Neural progenitor cell (in vitro differentiated cells): Measurements from ENCODE around the gene USP32. TPM values are rescaled to one million over a fixed set of nuclear protein-coding genes. Genes with fewer than 3 reads are reported as not detected.

Source experiments
- DNase-seq: peaks from one replicate; pipeline ENCODE4 v3.0.0-alpha.2; 2016; ENCODE audit warnings: low spot score
- H2AFZ ChIP-seq: fragments of 200-600 bp; sonication (generic); replicated peaks from 2 replicates; pipeline ENCODE4 v1.6.1; 2016; ENCODE audit warnings: antibody characterized with exemption
- H3F3A ChIP-seq: fragments of 200-600 bp; sonication (generic); 2 replicates; pipeline ENCODE4 v1.6.1; 2016; ENCODE audit warnings: antibody characterized with exemption, low read depth
- H3K27ac ChIP-seq: fragments of 200-600 bp; sonication (generic); 2 replicates; pipeline ENCODE4 v1.5.1; 2016; ENCODE audit warnings: mild to moderate bottlenecking
- H3K27me3 ChIP-seq: fragments of 200-600 bp; sonication (generic); 2 replicates; pipeline ENCODE4 v1.6.1; 2016; ENCODE audit warnings: mild to moderate bottlenecking, moderate library complexity
- H3K36me3 ChIP-seq: fragments of 200-600 bp; sonication (generic); 2 replicates; pipeline ENCODE4 v1.5.1; 2016
- H3K4me1 ChIP-seq: fragments of 200-600 bp; sonication (generic); 2 replicates; pipeline ENCODE4 v1.6.1; 2016; ENCODE audit warnings: mixed run types
- H3K4me2 ChIP-seq: fragments of 200-600 bp; sonication (generic); 2 replicates; pipeline ENCODE4 v1.6.1; 2016
- H3K4me3 ChIP-seq: fragments of 200-600 bp; sonication (generic); 2 replicates; pipeline ENCODE4 v1.5.1; 2016
- H3K79me2 ChIP-seq: fragments of 200-600 bp; sonication (generic); 2 replicates; pipeline ENCODE4 v1.6.1; 2016; ENCODE audit warnings: low read depth
- H3K9ac ChIP-seq: fragments of 200-600 bp; sonication (generic); 2 replicates; pipeline ENCODE4 v1.6.1; 2016
- H3K9me3 ChIP-seq: fragments of 200-600 bp; sonication (generic); 2 replicates; pipeline ENCODE4 v1.5.1; 2016; ENCODE audit warnings: low read depth
- H4K20me1 ChIP-seq: fragments of 200-600 bp; sonication (generic); 2 replicates; pipeline ENCODE4 v1.6.1; 2016; ENCODE audit warnings: low read depth
- H3K27ac Mint-ChIP-seq: 3 replicates; pipeline ENCODE4 v1.8.0; 2021; ENCODE audit warnings: mixed read lengths
- H3K27me3 Mint-ChIP-seq: 2 replicates; pipeline ENCODE4 v1.8.0; 2022; ENCODE audit warnings: low read depth, mild to moderate bottlenecking, inconsistent platforms, moderate library complexity, mixed read lengths; ENCODE audit not compliant: insufficient read depth
- H3K36me3 Mint-ChIP-seq: 3 replicates; pipeline ENCODE4 v1.8.0; 2021; ENCODE audit warnings: mixed read lengths
- H3K4me1 Mint-ChIP-seq: 3 replicates; pipeline ENCODE4 v1.8.0; 2021; ENCODE audit warnings: mixed read lengths
- H3K4me3 Mint-ChIP-seq: 3 replicates; pipeline ENCODE4 v1.8.0; 2021; ENCODE audit warnings: mild to moderate bottlenecking, moderate library complexity, mixed read lengths
- H3K9me3 Mint-ChIP-seq: 3 replicates; pipeline ENCODE4 v1.8.0; 2020; ENCODE audit warnings: mixed read lengths
- CTCF ChIP-seq: fragments of 200-600 bp; sonication (generic); IDR thresholded peaks from 2 replicates; pipeline ENCODE4 v1.5.1; 2017; ENCODE audit warnings: antibody characterized with exemption, mild to moderate bottlenecking
- EZH2 ChIP-seq: fragments of 200-600 bp; sonication (generic); IDR thresholded peaks from 2 replicates; pipeline ENCODE4 v1.6.1; 2017; ENCODE audit warnings: antibody characterized with exemption, mild to moderate bottlenecking, moderate library complexity
- EZH2phosphoT487 ChIP-seq: fragments of 200-600 bp; sonication (generic); IDR thresholded peaks from 2 replicates; pipeline ENCODE4 v1.6.1; 2017; ENCODE audit warnings: antibody characterized with exemption
- total RNA-seq: library from RNA; depleted of rRNA; stranded (reverse); fragments of >200 nt; gene quantifications from 2 replicates; pipeline ENCODE4 v1.2.3, GENCODE V29; 2015; ENCODE audit warnings: low replicate concordance

Gene USP32
- total RNA-seq, 1 donor from 2014 or later, result 45.0 TPM

GRCh38 chr17:60304502-60304901 is 87.4 kb downstream of the USP32 start:
- Histone ChIP-seq H3K4me1 (peaks cover 12% of the 10 kb centered on the region), H3K36me3 (no peaks in the 10 kb centered on the region), H3K9ac (no peak overlapping the region), H4K20me1 (peaks cover 12% of the 10 kb centered on the region), H2AFZ (no peak overlapping the region), H3K9me3 (no peaks in the 10 kb centered on the region), H3K79me2 (peaks cover 64% of the 10 kb centered on the region), H3K27me3 (no peaks in the 10 kb centered on the region), H3F3A (peaks cover 10% of the 10 kb centered on the region), H3K27ac (no peak overlapping the region), H3K4me2 (no peak overlapping the region), H3K4me3 (no peak overlapping the region)
- Mint-ChIP-seq H3K9me3 (no peaks in the 10 kb centered on the region), H3K27me3 (peaks cover under 1% of the 10 kb centered on the region), H3K4me1 (no peaks in the 10 kb centered on the region), H3K36me3 (peaks cover 15% of the 10 kb centered on the region), H3K27ac (no peak overlapping the region), H3K4me3 (no peak overlapping the region)
- no peak for DNase-seq
- TF ChIP-seq EZH2, result no peak
- TF ChIP-seq CTCF, result no peak
- TF ChIP-seq EZH2phosphoT487, result no peak

- Mint-ChIP-seq H3K27ac (no peak overlapping the region), H3K9me3 (no peaks in the 10 kb centered on the region), H3K27me3 (no peaks in the 10 kb centered on the region), H3K36me3 (peaks cover 15% of the 10 kb centered on the region), H3K4me3 (no peak overlapping the region), H3K4me1 (no peaks in the 10 kb centered on the region)
- no peak overlapping the region for H3K4me3 ChIP-seq
- no peak overlapping the region for H2AFZ ChIP-seq
- no peaks in the 10 kb centered on the region for H3K36me3 ChIP-seq
- H3K4me2 ChIP-seq, result no peak overlapping the region
- DNase-seq, result no peak
- no peak overlapping the region for H3K9ac ChIP-seq
- peaks cover 12% of the 10 kb centered on the region for H3K4me1 ChIP-seq
- no peaks in the 10 kb centered on the region for H3K9me3 ChIP-seq
- H3F3A ChIP-seq, result peaks cover 5% of the 10 kb centered on the region
- no peak overlapping the region for H3K27ac ChIP-seq
- TF ChIP-seq EZH2 (no peak), EZH2phosphoT487 (no peak), CTCF (no peak)
- H3K27me3 ChIP-seq, result no peaks in the 10 kb centered on the region
- H4K20me1 ChIP-seq, result peaks cover 12% of the 10 kb centered on the region
- H3K79me2 ChIP-seq, result peaks cover 54% of the 10 kb centered on the region
These were observed 88.4 kb downstream of the USP32 start for GRCh38 chr17:60303406-60304099.

GRCh38 chr17:60301649-60302048 is 90.3 kb downstream of the USP32 start:
- no peak overlapping the region for H2AFZ ChIP-seq
- no peaks in the 10 kb centered on the region for H4K20me1 ChIP-seq
- Mint-ChIP-seq H3K27ac (no peak overlapping the region), H3K4me3 (no peak overlapping the region), H3K9me3 (no peaks in the 10 kb centered on the region), H3K36me3 (peaks cover 3% of the 10 kb centered on the region), H3K4me1 (no peaks in the 10 kb centered on the region), H3K27me3 (no peaks in the 10 kb centered on the region)
- H3F3A ChIP-seq, result no peaks in the 10 kb centered on the region
- no peak overlapping the region for H3K27ac ChIP-seq
- no peak overlapping the region for H3K9ac ChIP-seq
- H3K4me3 ChIP-seq, result no peak overlapping the region
- H3K79me2 ChIP-seq, result peaks cover 44% of the 10 kb centered on the region
- H3K4me2 ChIP-seq, result no peak overlapping the region
- peaks cover 12% of the 10 kb centered on the region for H3K4me1 ChIP-seq
- no peak for DNase-seq
- TF ChIP-seq CTCF (no peak), EZH2 (no peak), EZH2phosphoT487 (no peak)
- H3K9me3 ChIP-seq, result no peaks in the 10 kb centered on the region
- no peaks in the 10 kb centered on the region for H3K36me3 ChIP-seq
- no peaks in the 10 kb centered on the region for H3K27me3 ChIP-seq
